Ovary (tissue), 9 donors: Measurements from ENCODE around the gene SIRT3. TPM values are rescaled to one million over a fixed set of nuclear protein-coding genes. Genes with fewer than 3 reads are reported as not detected.
A peak's percentile ranks its signal among the peaks of the same experiment; 100 is the strongest.

ENCODE experiments used
- DNase-seq, 5 donors: peaks; one replicate each; pipeline ENCODE4 v3.0.0-alpha.2; 2019 to 2020
- H3K27ac ChIP-seq, 2 donors: fragments of 200-600 bp; one replicate each; pipeline versions ENCODE4 v1.5.1 to v1.8.0; 2019 to 2022
- H3K27me3 ChIP-seq: fragments of 200-600 bp; one replicate; pipeline ENCODE4 v1.8.0; 2022
- H3K36me3 ChIP-seq: fragments of 200-600 bp; sonication (generic); one replicate; pipeline ENCODE4 v1.5.1; 2019
- H3K4me1 ChIP-seq: one replicate; pipeline ENCODE4 v1.8.1; 2013; ENCODE audit warnings: mild to moderate bottlenecking, moderate library complexity; ENCODE audit not compliant: insufficient read depth
- H3K4me3 ChIP-seq: fragments of 200-600 bp; sonication (generic); one replicate; pipeline ENCODE4 v1.5.1; 2017
- H3K9me3 ChIP-seq, 2 donors: fragments of 200-600 bp in 1 of 2; sonication (generic) in 1 of 2; one replicate each; pipeline versions ENCODE4 v1.5.1 to v1.8.1; 2013 to 2019; ENCODE audit warnings: mild to moderate bottlenecking in 1 of 2, moderate library complexity in 1 of 2
- CTCF ChIP-seq, 3 donors: fragments of 450-650 bp in 2 of 3; fragments of 200-600 bp in 1 of 3; IDR thresholded peaks; one replicate each; pipeline versions ENCODE4 v1.5.1 to v1.8.0; 2016 to 2022; ENCODE audit warnings: antibody characterized with exemption in 3 of 3, mild to moderate bottlenecking in 1 of 3
- EP300 ChIP-seq: sonication (generic); formaldehyde crosslinking; IDR thresholded peaks from one replicate; pipeline ENCODE4 v1.6.1; 2017; ENCODE audit warnings: antibody characterized with exemption
- POLR2A ChIP-seq: fragments of 450-650 bp; IDR thresholded peaks from one replicate; pipeline ENCODE4 v1.6.1; 2017; ENCODE audit warnings: antibody characterized with exemption, mild to moderate bottlenecking, moderate library complexity
- WGBS, 3 donors: extraction: QIAGEN DNeasy Blood & Tissue Kit in 1 of 3; methylation state at CpG; one replicate each; pipeline versions ENCODE4 v1.1.5 to v1.1.7; 2013 to 2017; 5-methylcytosine and 5-hydroxymethylcytosine counted together
- intact Hi-C, 4 donors: fragments of 100-400 bp; cut with DNase I; formaldehyde crosslinking; loops; one replicate each; pipeline versions ENCODE4 v1.11.0 to v1.15.1; 2022 to 2023
- polyA plus RNA-seq, 2 donors: library from polyadenylated mRNA; stranded (reverse); fragments of 200-250 nt in 1 of 2; fragments of 350-450 nt in 1 of 2; fragmentation: Illumina TruSeq in 1 of 2; extraction: RNeasy Lipid Tissue Mini Kit (QIAGEN cat#74804) in 1 of 2; gene quantifications; one replicate each; pipeline ENCODE4 v1.2.3, GENCODE V29; 2013 to 2014
- total RNA-seq, 7 donors: library from RNA; depleted of rRNA in 2 of 7; stranded (reverse); fragments of >200 nt in 2 of 7; fragmentation: NEBNext Ultra II Directional in 3 of 7; extraction: Animal tissue kit (Norgen Biotek cat#: 25700) in 3 of 7; gene quantifications; one replicate each; pipeline versions ENCODE4 v1.1.0 to v1.2.4, GENCODE V29; 2016 to 2023
- donor health status: DM: no; HTN: no; CAD: no; lungs with moderate emphysema.
- donor health status: DM: no; HTN: no; CAD: no.
- donor health status: Bipolar disorder and iron deficiency.
- donor health status: DM: yes; HTN: yes; CAD: no.
- donor health status: DM: no; HTN: no; CAD: no.
- donor health status: DM: yes; HTN: yes; CAD: no.

SIRT3 gene
- total and polyA plus RNA-seq, 9 donors: 11.1 to 24.4 (median 21.5) TPM

GRCh38 chr11:199782-200181 lies 36.4 kb downstream of the SIRT3 start:
- 60 to 79% (median 73%) methylated on average over 8 of the region's 8 CpGs for WGBS, 3 donors
- Histone ChIP-seq H3K27me3 (no peaks in the 10 kb centered on the region), H3K4me1 (peaks cover 4% of the 10 kb centered on the region), H3K27ac (no peak overlapping the region), H3K4me3 (no peak overlapping the region), H3K36me3 (no peaks in the 10 kb centered on the region), H3K9me3 (no peaks in the 10 kb centered on the region)
- intact Hi-C loops: loop anchor here in 3 of 4 donors (10.0 kb wide), 2 partner anchors 105 to 165 kb away; partner anchors contain the start of genes B4GALNT4 (in 3 of the 3) and IFITM2 (in 1 of the 3)
- DNase-seq: peak in 2 of 5 donors; percentile 22 to 23
- no peak for TF ChIP-seq EP300
- TF ChIP-seq CTCF (IDR thresholded peaks at IDR 0.05): no peak
- no peak for TF ChIP-seq POLR2A

DNA sequence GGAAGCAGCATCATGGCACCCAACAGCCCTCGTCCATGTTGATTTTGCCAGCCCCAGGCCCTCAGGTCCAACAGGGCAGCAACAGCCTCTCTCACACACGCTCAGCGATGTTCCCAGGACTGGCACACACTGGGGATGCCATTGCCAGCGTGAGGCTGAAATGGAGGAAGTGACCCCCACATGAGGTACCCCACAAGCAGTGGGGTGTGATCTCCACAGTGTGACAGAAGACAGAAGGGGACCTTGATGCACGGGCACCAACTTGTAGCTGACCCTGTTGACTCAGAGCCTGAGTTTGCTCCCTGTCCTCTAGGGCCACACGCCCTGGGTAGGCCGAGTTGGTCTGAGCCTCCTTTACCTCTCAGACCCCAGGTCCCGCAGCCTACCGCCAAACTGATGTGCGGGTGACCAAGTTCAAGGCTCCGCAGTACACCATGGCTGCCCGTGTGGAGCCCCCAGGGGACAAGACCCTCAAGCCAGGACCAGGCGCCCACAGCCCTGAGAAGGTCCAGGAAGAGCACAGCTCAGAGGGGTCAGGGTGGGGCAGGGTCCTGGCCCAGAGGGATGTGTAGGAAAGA lies 37.0 kb downstream of the SIRT3 start:
- TF ChIP-seq POLR2A (no peak), EP300 (no peak), CTCF (IDR thresholded peaks at IDR 0.05) (no peak)
- no peaks in the 10 kb centered on the region for H3K9me3 ChIP-seq
- peak in 4 of 5 donors; percentile 20 to 41 (median 22) for DNase-seq
- no peaks in the 10 kb centered on the region for H3K4me1 ChIP-seq
- H3K27ac ChIP-seq: no peak overlapping the region
- WGBS, 3 donors: 73 to 79% (median 75%) methylated on average over 13 of the region's 13 CpGs
- H3K4me3 ChIP-seq: no peak overlapping the region
- no peaks in the 10 kb centered on the region for H3K27me3 ChIP-seq
- no peaks in the 10 kb centered on the region for H3K36me3 ChIP-seq
- intact Hi-C loops: no loop called here

DNA sequence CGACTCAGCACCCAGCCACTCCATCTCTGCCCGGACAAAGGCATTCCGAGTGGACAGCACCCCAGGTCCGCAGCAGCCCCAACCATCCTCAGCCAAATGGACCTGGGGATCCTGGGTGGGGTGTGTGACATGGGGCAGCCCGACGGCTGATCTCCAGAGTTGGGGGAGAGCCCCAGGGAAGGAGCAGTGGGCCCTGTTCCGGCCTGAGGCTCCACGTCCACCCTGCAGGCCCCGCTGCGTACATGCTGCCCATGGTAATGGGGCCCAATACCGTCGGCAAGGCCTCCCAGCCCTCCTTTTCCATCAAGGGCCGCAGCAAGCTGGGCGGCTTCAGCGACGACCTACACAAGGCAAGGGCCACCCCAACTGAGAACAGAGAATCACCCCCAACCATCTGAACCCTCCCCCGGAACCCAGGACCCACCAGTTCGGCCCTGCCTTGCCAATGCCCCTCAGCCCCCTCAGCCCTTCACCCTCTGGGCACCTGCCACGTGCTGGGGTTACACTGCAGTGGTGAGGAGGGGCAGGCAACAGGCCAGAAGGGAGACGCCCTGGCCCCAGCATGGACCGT lies 37.8 kb downstream of the SIRT3 start:
- DNase-seq: peak in 4 of 5 donors; percentile 20 to 42 (median 24)
- intact Hi-C loops: no loop called here
- Histone ChIP-seq H3K27me3 (no peaks in the 10 kb centered on the region), H3K36me3 (no peaks in the 10 kb centered on the region), H3K27ac (no peak overlapping the region), H3K4me1 (no peaks in the 10 kb centered on the region), H3K4me3 (no peak overlapping the region), H3K9me3 (no peaks in the 10 kb centered on the region)
- WGBS, 3 donors: 79 to 83% (median 83%) methylated on average over 21 of the region's 21 CpGs
- TF ChIP-seq CTCF (IDR thresholded peaks at IDR 0.05) (no peak), EP300 (no peak), POLR2A (no peak)

DNA sequence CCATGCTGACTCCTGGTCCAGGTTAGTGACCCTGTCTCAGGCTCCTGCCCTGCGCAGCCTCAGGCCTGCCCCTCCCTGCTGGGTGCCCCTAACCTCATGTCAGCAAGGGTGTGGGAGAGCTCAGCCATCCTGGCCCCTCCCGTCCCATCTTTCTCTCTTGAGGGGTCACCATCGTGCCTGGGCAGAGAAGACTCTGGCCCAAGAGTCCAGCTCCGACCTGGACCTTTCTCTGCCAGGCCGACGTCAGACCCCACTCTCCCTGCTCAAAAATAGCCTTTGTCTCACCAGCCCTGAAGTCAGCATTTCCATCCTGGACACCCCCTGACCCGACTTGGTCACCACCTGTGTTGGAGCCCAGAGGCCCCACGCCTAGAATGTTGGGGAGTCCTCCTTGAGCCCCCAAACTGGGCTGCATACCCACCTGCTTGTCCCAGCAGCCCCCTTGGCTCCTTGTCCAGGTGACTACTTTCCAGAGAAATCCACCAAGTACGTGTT lies 38.4 kb downstream of the SIRT3 start:
- Histone ChIP-seq H3K27ac (no peak overlapping the region), H3K36me3 (no peaks in the 10 kb centered on the region), H3K4me1 (no peaks in the 10 kb centered on the region), H3K27me3 (no peaks in the 10 kb centered on the region), H3K4me3 (no peak overlapping the region), H3K9me3 (no peaks in the 10 kb centered on the region)
- peak in 4 of 5 donors; percentile 15 to 36 (median 18) for DNase-seq
- 73 to 76% (median 75%) methylated on average over 9 of the region's 9 CpGs for WGBS, 3 donors
- intact Hi-C loops: no loop called here
- TF ChIP-seq CTCF (IDR thresholded peaks at IDR 0.05) (no peak), POLR2A (no peak), EP300 (no peak)
